Transverse colon (tissue), 4 donors: Measurements from ENCODE around the gene SLAMF7. TPM values are rescaled to one million over a fixed set of nuclear protein-coding genes. Genes with fewer than 3 reads are reported as not detected.
"Not testable (repeated sequence)": the region's sequence is repeated elsewhere in the genome, so short reads cannot be mapped to it uniquely, and the experiment has no call there.

Experiments
- DNase-seq: peaks from one replicate; pipeline ENCODE4 v3.0.0-alpha.2; 2019
- H3K27ac ChIP-seq, 4 donors: fragments of 200-600 bp; sonication (generic); 2 replicates each; pipeline ENCODE4 v1.5.1; 2016 to 2018; ENCODE audit warnings: inconsistent platforms in 4 of 4
- H3K27me3 ChIP-seq: fragments of 200-600 bp; sonication (generic); 2 replicates; pipeline ENCODE4 v1.5.1; 2017; ENCODE audit warnings: inconsistent platforms
- H3K36me3 ChIP-seq, 4 donors: fragments of 200-600 bp; sonication (generic); 2 replicates each; pipeline ENCODE4 v1.5.1; 2017 to 2019; ENCODE audit warnings: inconsistent platforms in 4 of 4
- H3K4me1 ChIP-seq, 4 donors: fragments of 200-600 bp; sonication (generic); 2 replicates each; pipeline ENCODE4 v1.5.1; 2017 to 2020; ENCODE audit warnings: inconsistent platforms in 4 of 4
- H3K4me3 ChIP-seq, 4 donors: fragments of 200-600 bp; sonication (generic); 1 replicate in 1 of 4; 2 replicates in 3 of 4; pipeline versions ENCODE4 v1.5.1 to v1.6.1; 2017 to 2019; ENCODE audit warnings: inconsistent platforms in 4 of 4
- H3K9me3 ChIP-seq, 2 donors: fragments of 200-600 bp; sonication (generic); 2 replicates each; pipeline ENCODE4 v1.5.1; 2017 to 2019; ENCODE audit warnings: inconsistent platforms in 2 of 2
- CTCF ChIP-seq, 5 experiments: fragments of 200-600 bp in 3 of 5; fragments of 450-650 bp in 2 of 5; sonication (generic) in 3 of 5; IDR thresholded peaks; 1 replicate in 2 of 5; 2 replicates in 3 of 5; pipeline ENCODE4 v1.5.1; 2016 to 2017; ENCODE audit warnings: antibody characterized with exemption in 5 of 5, inconsistent platforms in 3 of 5, mild to moderate bottlenecking in 2 of 5, moderate library complexity in 1 of 5
- EP300 ChIP-seq: sonication (generic); formaldehyde crosslinking; IDR thresholded peaks from one replicate; pipeline ENCODE4 v1.6.1; 2017; ENCODE audit warnings: antibody characterized with exemption, low read depth
- POLR2A ChIP-seq: fragments of 450-650 bp; IDR thresholded peaks from one replicate; pipeline ENCODE4 v1.6.1; 2016; ENCODE audit warnings: antibody characterized with exemption, mild to moderate bottlenecking, moderate library complexity
- POLR2AphosphoS5 ChIP-seq, 3 donors: sonication (generic); formaldehyde crosslinking; IDR thresholded peaks; one replicate each; pipeline ENCODE4 v1.6.1; 2016; ENCODE audit warnings: antibody characterized with exemption in 3 of 3
- WGBS, 2 donors: methylation state at CpG; one replicate each; pipeline ENCODE4 v1.1.5; 2018; ENCODE audit warnings: low coverage in 1 of 2; 5-methylcytosine and 5-hydroxymethylcytosine counted together
- in situ Hi-C, 4 donors: fragments of 200-750 bp; cut with MboI; loops; one replicate each; pipeline versions ENCODE4 v1.15.0 to v1.15.1; 2017; ENCODE audit warnings: low sequenced_read_pairs in 3 of 4, low pct_ligation_motif_present in 1 of 4, low pct_unique_long_range_greater_than_20kb in 1 of 4
- intact Hi-C: fragments of 100-400 bp; cut with DNase I; formaldehyde crosslinking; loops from one replicate; pipeline ENCODE4 v1.15.1; 2023; ENCODE audit warnings: low total_unique reads
- total RNA-seq, 4 donors: library from RNA; depleted of rRNA; stranded (reverse); fragments of >200 nt; gene quantifications; one replicate each; pipeline ENCODE4 v1.1.0, GENCODE V29; 2016

SLAMF7 gene
- total RNA-seq, 4 donors from 2014 or later: 0.20 to 15.4 (median 2.7) TPM; not detected in 1

- peak within 1 kb of the TSS in 2 of 4 donors; percentile 12 to 42 for H3K4me3 ChIP-seq
- intact Hi-C loops (no loop called here), in situ Hi-C loops (no loop called here)
- H3K36me3 ChIP-seq: no peaks in the 10 kb centered on the region
- no peaks in the 10 kb centered on the region for H3K27me3 ChIP-seq
- no peak for DNase-seq
- no peaks in the 10 kb centered on the region for H3K9me3 ChIP-seq
- TF ChIP-seq CTCF (IDR thresholded peaks at IDR 0.05) (no peak), POLR2AphosphoS5 (IDR thresholded peaks at IDR 0.05) (no peak), EP300 (no peak), POLR2A (no peak)
- WGBS, 2 donors: 38 to 50% methylated on average over 2 to 9 of the region's 9 CpGs
- H3K4me1 ChIP-seq: peaks cover 0 to 3% (median 0%) of the 10 kb centered on the region in 4 donors
- peak within 1 kb of the TSS; percentile 60 to 77 (median 70) for H3K27ac ChIP-seq
These were observed 27.3 kb upstream of the SLAMF7 start, which contains the start of gene CD48 for GRCh38 chr1:160711602-160712311. Gene CD48, minus strand, starts transcription at chr1:160711822. Its CDS starts 59 bp downstream, at chr1:160711763.

- peak in 1 of 3 donors; percentile 51 for TF ChIP-seq POLR2AphosphoS5 (IDR thresholded peaks at IDR 0.05)
- H3K4me1 ChIP-seq, H3K36me3 ChIP-seq, H3K9me3 ChIP-seq, in situ Hi-C loops, H3K27me3 ChIP-seq, DNase-seq, H3K4me3 ChIP-seq, intact Hi-C loops: not testable (repeated sequence)
- peak overlapping the region; percentile 60 to 74 (median 66) for H3K27ac ChIP-seq
- WGBS, 2 donors: 71% methylated on average over 5 of the region's 5 CpGs; no CpG with 5 or more reads in 1 of the 2 donors
These were observed 26.4 kb upstream of the SLAMF7 start for GRCh38 chr1:160712525-160713080.

GRCh38 chr1:160713161-160713560 is 25.9 kb upstream of the SLAMF7 start:
- Histone ChIP-seq H3K4me1 (peaks cover 0 to 3% (median 0%) of the 10 kb centered on the region in 4 donors), H3K9me3 (no peaks in the 10 kb centered on the region), H3K4me3 (no peak overlapping the region), H3K27ac (peak overlapping the region in 2 of 4 donors; percentile 67 to 74), H3K27me3 (no peaks in the 10 kb centered on the region), H3K36me3 (no peaks in the 10 kb centered on the region)
- intact Hi-C loops (no loop called here), in situ Hi-C loops (no loop called here)
- no peak for DNase-seq
- WGBS, 2 donors: 55 to 60% methylated on average over 1 of the region's 1 CpG
- no peak for TF ChIP-seq POLR2AphosphoS5 (IDR thresholded peaks at IDR 0.05)
- no peak for TF ChIP-seq EP300
- TF ChIP-seq CTCF (IDR thresholded peaks at IDR 0.05): no peak
- no peak for TF ChIP-seq POLR2A

- intact Hi-C loops, H3K9me3 ChIP-seq, in situ Hi-C loops, H3K4me1 ChIP-seq, H3K4me3 ChIP-seq, DNase-seq, H3K27ac ChIP-seq, H3K27me3 ChIP-seq, H3K36me3 ChIP-seq: not testable (repeated sequence)
- WGBS, 2 donors: 82% methylated on average over 4 of the region's 5 CpGs; no CpG with 5 or more reads in 1 of the 2 donors
These were observed 24.9 kb upstream of the SLAMF7 start for GRCh38 chr1:160714034-160714648.

GRCh38 chr1:160716013-160716412 is 23.0 kb upstream of the SLAMF7 start:
- no peak overlapping the region for H3K27ac ChIP-seq
- in situ Hi-C loops: no loop called here

More at GRCh38 chr1:160716013-160716412, 23.0 kb upstream of the SLAMF7 start:
- peaks cover 0 to 3% (median 0%) of the 10 kb centered on the region in 4 donors for H3K4me1 ChIP-seq
- H3K9me3 ChIP-seq: no peaks in the 10 kb centered on the region
- no peak overlapping the region for H3K4me3 ChIP-seq
- H3K27me3 ChIP-seq: no peaks in the 10 kb centered on the region
- TF ChIP-seq EP300 (no peak), CTCF (IDR thresholded peaks at IDR 0.05) (no peak), POLR2A (no peak), POLR2AphosphoS5 (IDR thresholded peaks at IDR 0.05) (no peak)
- H3K36me3 ChIP-seq: no peaks in the 10 kb centered on the region
- DNase-seq: no peak
- WGBS, 2 donors: 93 to 100% methylated on average over 1 of the region's 1 CpG
- intact Hi-C loops: no loop called here
